GM20000 (cell line): ENCODE measurements around the gene TLE3.
A peak's percentile ranks its signal among the peaks of the same experiment; 100 is the strongest.

Source experiments
- DNase-seq: peaks from one replicate; pipeline ENCODE4 v3.0.0; 2012; ENCODE audit warnings: low spot score
- CTCF ChIP-seq: IDR thresholded peaks from 2 replicates; pipeline ENCODE4 v1.5.1; 2012; ENCODE audit warnings: mild to moderate bottlenecking, control low read depth; ENCODE audit errors: extremely low read depth, missing control alignments

Gene TLE3

GRCh38 chr15:70097321-70098152 lies at the start of gene TLE3:
TSS of gene TLE3 (minus strand) at chr15:70097917. CDS start at chr15:70096798, 1,119 bp downstream.
- no peak for TF ChIP-seq CTCF
- DNase-seq: peak; percentile 100

GRCh38 chr15:70147178-70147760 lies 49.6 kb upstream of the TLE3 start:
- no peak for TF ChIP-seq CTCF
- no peak for DNase-seq

- no peak for DNase-seq
- no peak for TF ChIP-seq CTCF
Measured at GRCh38 chr15:70146771-70147170, 49.1 kb upstream of the TLE3 start.

- TF ChIP-seq CTCF: no peak
- no peak for DNase-seq
Measured at GRCh38 chr15:70146162-70146561, 48.4 kb upstream of the TLE3 start.

GRCh38 chr15:70145261-70145660 lies 47.5 kb upstream of the TLE3 start:
- no peak for DNase-seq
- TF ChIP-seq CTCF: no peak

- no peak for TF ChIP-seq CTCF
- no peak for DNase-seq
Measured at GRCh38 chr15:70142322-70143191, 44.8 kb upstream of the TLE3 start.

GRCh38 chr15:70142072-70142321 lies 44.3 kb upstream of the TLE3 start:
- TF ChIP-seq CTCF: no peak
- no peak for DNase-seq
